ENCODE data around the gene PDPK1. TPM values are rescaled to one million over a fixed set of nuclear protein-coding genes. Genes with fewer than 3 reads are reported as not detected.
"Not testable (repeated sequence)": the region's sequence is repeated elsewhere in the genome, so short reads cannot be mapped to it uniquely, and the experiment has no call there.

Gene PDPK1
- total RNA-seq, 1 donor from 2014 or later, result 11.8 TPM

DNA sequence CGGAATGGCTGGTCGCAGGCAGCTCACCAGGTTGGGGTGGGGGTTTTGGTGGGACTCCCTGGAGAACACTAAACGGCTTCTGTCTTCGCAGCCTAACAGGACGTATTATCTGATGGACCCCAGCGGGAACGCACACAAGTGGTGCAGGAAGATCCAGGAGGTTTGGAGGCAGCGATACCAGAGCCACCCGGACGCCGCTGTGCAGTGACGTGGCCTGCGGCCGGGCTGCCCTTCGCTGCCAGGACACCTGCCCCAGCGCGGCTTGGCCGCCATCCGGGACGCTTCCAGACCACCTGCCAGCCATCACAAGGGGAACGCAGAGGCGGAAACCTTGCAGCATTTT, 59.7 kb downstream of the PDPK1 start:
- Histone ChIP-seq H3K4me3 (ENCODE audit: low read depth, low read length) (no peak overlapping the region), H3K27me3 (ENCODE audit: control insufficient read depth, insufficient read depth, low read length) (no peaks in the 10 kb centered on the region), H3K36me3 (ENCODE audit: control insufficient read depth, insufficient read depth, low read length) (peaks cover 23% of the 10 kb centered on the region)
- TF ChIP-seq CTCF (IDR thresholded peaks at IDR 0.05; ENCODE audit: insufficient read depth, low read length, severe bottlenecking), result no peak
- DNase-seq (ENCODE audit: low read depth) (no peak), FAIRE-seq (no peak)

DNA sequence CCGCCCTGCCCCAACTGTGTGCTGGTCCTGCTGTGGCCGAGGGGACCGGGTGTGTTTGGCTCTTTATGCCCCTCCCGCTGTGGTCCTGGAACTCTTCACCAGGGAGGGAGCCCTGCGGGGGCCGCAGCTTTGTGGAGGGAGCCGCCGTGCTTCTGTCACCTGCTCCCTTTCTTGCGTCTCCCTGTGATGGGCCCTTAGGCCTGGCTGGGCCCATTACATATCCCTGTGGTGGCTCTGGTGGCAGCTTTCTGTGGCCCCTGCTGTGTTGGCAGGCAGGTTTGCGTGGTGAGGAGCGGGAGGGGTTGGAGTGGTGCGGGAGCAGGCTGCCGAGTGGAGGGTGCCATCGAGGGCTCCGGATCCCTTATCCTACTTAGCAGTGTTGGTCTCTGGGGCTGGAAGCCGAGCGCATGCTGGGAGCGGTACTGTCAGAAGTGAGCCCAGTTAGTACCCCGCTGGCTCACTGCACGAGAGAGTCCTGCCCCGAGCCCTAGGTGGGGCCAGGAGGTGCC, 60.4 kb downstream of the PDPK1 start:
- DNase-seq (ENCODE audit: low read depth), result no peak
- Histone ChIP-seq H3K4me3 (ENCODE audit: low read depth, low read length) (no peak overlapping the region), H3K27me3 (ENCODE audit: control insufficient read depth, insufficient read depth, low read length) (no peaks in the 10 kb centered on the region), H3K36me3 (ENCODE audit: control insufficient read depth, insufficient read depth, low read length) (peaks cover 23% of the 10 kb centered on the region)
- no peak for TF ChIP-seq CTCF (IDR thresholded peaks at IDR 0.05; ENCODE audit: insufficient read depth, low read length, severe bottlenecking)
- no peak for FAIRE-seq

DNA sequence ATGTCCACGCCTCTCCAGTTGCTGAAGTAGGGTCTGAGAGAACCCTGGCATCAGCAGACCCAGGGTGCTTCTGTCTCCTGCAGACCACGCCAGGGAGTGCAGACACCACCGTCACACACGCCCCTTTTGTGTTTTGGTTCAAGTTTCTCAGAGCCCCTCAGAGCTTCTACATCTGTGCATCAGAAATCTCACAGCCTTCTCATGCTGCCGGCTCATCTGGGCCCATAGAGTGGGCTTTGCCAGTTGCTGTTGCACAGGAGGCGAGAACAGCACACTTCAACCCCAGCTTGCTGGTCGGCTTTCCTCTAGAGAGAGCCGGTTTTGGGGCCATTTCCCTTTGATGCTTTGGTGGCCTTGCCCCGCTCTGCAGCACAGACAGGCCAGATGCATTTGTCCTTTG, 60.9 kb downstream of the PDPK1 start:
- FAIRE-seq (no peak), DNase-seq (ENCODE audit: low read depth) (no peak)
- Histone ChIP-seq H3K36me3 (ENCODE audit: control insufficient read depth, insufficient read depth, low read length) (peaks cover 23% of the 10 kb centered on the region), H3K4me3 (ENCODE audit: low read depth, low read length) (no peak overlapping the region), H3K27me3 (ENCODE audit: control insufficient read depth, insufficient read depth, low read length) (no peaks in the 10 kb centered on the region)
- no peak for TF ChIP-seq CTCF (IDR thresholded peaks at IDR 0.05; ENCODE audit: insufficient read depth, low read length, severe bottlenecking)

DNA sequence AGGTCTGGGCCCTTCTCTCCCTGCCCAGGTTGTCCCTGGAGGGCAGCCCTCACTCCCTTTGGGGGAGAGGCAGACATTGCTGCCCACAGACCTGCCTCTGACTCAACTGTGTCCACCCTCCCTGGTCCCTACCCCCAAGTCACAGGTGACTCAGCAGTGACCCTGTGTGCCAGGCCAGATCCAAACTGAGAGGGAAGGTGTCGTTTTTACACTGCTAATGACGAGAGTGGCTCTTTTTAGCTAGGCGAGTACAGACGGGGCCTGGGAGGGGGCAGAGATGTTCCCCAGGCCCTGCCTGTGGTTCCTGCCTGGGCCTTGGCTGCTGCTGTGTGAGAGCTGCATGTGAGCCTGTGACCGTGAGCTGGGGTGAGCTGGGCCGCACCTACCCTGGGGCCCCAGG, 61.3 kb downstream of the PDPK1 start:
- DNase-seq (ENCODE audit: low read depth); H3K27me3 ChIP-seq (ENCODE audit: control insufficient read depth, insufficient read depth, low read length); FAIRE-seq; H3K4me3 ChIP-seq (ENCODE audit: low read depth, low read length): not testable (repeated sequence)
- H3K36me3 ChIP-seq (ENCODE audit: control insufficient read depth, insufficient read depth, low read length), result peaks cover 23% of the 10 kb centered on the region

GRCh38 chr16:2599785-2600184, 62.0 kb downstream of the PDPK1 start:
- peaks cover 23% of the 10 kb centered on the region for H3K36me3 ChIP-seq (ENCODE audit: control insufficient read depth, insufficient read depth, low read length)
- not testable (repeated sequence) for DNase-seq (ENCODE audit: low read depth); H3K4me3 ChIP-seq (ENCODE audit: low read depth, low read length); H3K27me3 ChIP-seq (ENCODE audit: control insufficient read depth, insufficient read depth, low read length); FAIRE-seq

GRCh38 chr16:2601301-2602025, 63.6 kb downstream of the PDPK1 start:
- H3K4me3 ChIP-seq (ENCODE audit: low read depth, low read length); FAIRE-seq; DNase-seq (ENCODE audit: low read depth); H3K27me3 ChIP-seq (ENCODE audit: control insufficient read depth, insufficient read depth, low read length): not testable (repeated sequence)
- H3K36me3 ChIP-seq (ENCODE audit: control insufficient read depth, insufficient read depth, low read length), result peaks cover 18% of the 10 kb centered on the region

DNA sequence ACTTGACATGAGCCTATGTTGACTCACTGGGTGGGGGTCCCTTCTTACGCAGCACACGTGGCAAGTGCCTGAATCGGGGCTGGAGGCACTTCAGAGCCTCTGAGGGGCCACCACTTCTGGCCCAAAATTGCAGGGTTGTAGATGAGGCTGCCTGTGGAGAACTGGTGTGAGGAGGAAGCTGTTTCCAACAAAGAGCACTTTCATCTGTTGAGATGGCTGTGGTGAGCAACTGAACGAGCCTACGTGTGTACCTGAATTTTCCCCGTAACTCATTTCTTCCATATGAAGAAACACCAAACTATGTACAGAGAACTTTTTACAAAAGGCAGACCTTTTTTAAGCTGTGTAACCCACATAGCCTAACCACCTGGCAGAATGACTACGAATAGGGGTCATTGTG, 64.4 kb downstream of the PDPK1 start:
- not testable (repeated sequence) for DNase-seq (ENCODE audit: low read depth); H3K4me3 ChIP-seq (ENCODE audit: low read depth, low read length); H3K27me3 ChIP-seq (ENCODE audit: control insufficient read depth, insufficient read depth, low read length)
- peak; percentile 68 for FAIRE-seq
- peaks cover 14% of the 10 kb centered on the region for H3K36me3 ChIP-seq (ENCODE audit: control insufficient read depth, insufficient read depth, low read length)
